SK-N-SH treated with all-trans-retinoic acid at 6 μM for 48 hours (cell line): Measurements from ENCODE around the gene KDM4C.

Experiments
- ATAC-seq: fragments of 200-7000 bp; cut with Tn5 transposase; 3 replicates; pipeline ENCODE4 v1.9.1; 2020; ENCODE audit warnings: mild to moderate bottlenecking, moderate library complexity
- ARNTL ChIP-seq: fragments of 450-650 bp; formaldehyde crosslinking; IDR thresholded peaks from 2 replicates; pipeline ENCODE4 v1.5.0; 2020; ENCODE audit warnings: low read depth, mild to moderate bottlenecking, moderate library complexity, borderline replicate concordance
- BACH2 ChIP-seq: fragments of 250-450 bp; sonication (Bioruptor Pico); IDR thresholded peaks from 2 replicates; pipeline ENCODE4 v1.9.0; 2021; ENCODE audit warnings: mild to moderate bottlenecking, borderline replicate concordance
- ESRRG ChIP-seq: fragments of 250-450 bp; sonication (Bioruptor Pico); IDR thresholded peaks from 2 replicates; pipeline ENCODE4 v1.6.1; 2021; ENCODE audit warnings: mild to moderate bottlenecking
- GLIS3 ChIP-seq: fragments of 250-450 bp; sonication (Bioruptor Pico); IDR thresholded peaks from 2 replicates; pipeline ENCODE4 v1.5.0; 2020; ENCODE audit warnings: mild to moderate bottlenecking, moderate library complexity
- ISL1 ChIP-seq: fragments of 250-450 bp; sonication (Bioruptor Pico); IDR thresholded peaks from 2 replicates; pipeline ENCODE4 v2.1.2; 2022; ENCODE audit warnings: mild to moderate bottlenecking, moderate library complexity
- PPARA ChIP-seq: fragments of 250-450 bp; sonication (Bioruptor Pico); IDR thresholded peaks from 2 replicates; pipeline ENCODE4 v1.5.0; 2020; ENCODE audit warnings: mild to moderate bottlenecking, borderline replicate concordance
- TCF4 ChIP-seq: fragments of 250-450 bp; sonication (Bioruptor Pico); IDR thresholded peaks from 2 replicates; pipeline ENCODE4 v1.8.0; 2021; ENCODE audit warnings: mild to moderate bottlenecking, moderate library complexity, borderline replicate concordance
- TOX ChIP-seq: fragments of 250-450 bp; sonication (Bioruptor Pico); IDR thresholded peaks from 2 replicates; pipeline ENCODE4 v1.8.0; 2021; ENCODE audit warnings: mild to moderate bottlenecking, moderate library complexity, borderline replicate concordance
- ZC3H10 ChIP-seq: fragments of 250-450 bp; sonication (Bioruptor Pico); IDR thresholded peaks from 2 replicates; pipeline ENCODE4 v1.5.1; 2021; ENCODE audit warnings: mild to moderate bottlenecking, moderate library complexity
- ZFP3 ChIP-seq: fragments of 250-450 bp; sonication (Bioruptor Pico); IDR thresholded peaks from 2 replicates; pipeline ENCODE4 v1.5.0; 2020; ENCODE audit warnings: mild to moderate bottlenecking, moderate library complexity
- ZFP30 ChIP-seq: fragments of 450-650 bp; formaldehyde crosslinking; IDR thresholded peaks from 2 replicates; pipeline ENCODE4 v1.5.0; 2022; ENCODE audit warnings: mild to moderate bottlenecking, moderate library complexity
- ZNF565 ChIP-seq: fragments of 450-650 bp; formaldehyde crosslinking; conservative IDR thresholded peaks from 2 replicates; pipeline ENCODE4 v1.5.0; 2020; ENCODE audit warnings: low read depth, mild to moderate bottlenecking, moderate library complexity
- ZNF70 ChIP-seq: fragments of 450-650 bp; formaldehyde crosslinking; IDR thresholded peaks from 2 replicates; pipeline ENCODE4 v1.5.0; 2020; ENCODE audit warnings: mild to moderate bottlenecking, moderate library complexity
- ZNF8 ChIP-seq: fragments of 450-650 bp; formaldehyde crosslinking; IDR thresholded peaks from 2 replicates; pipeline ENCODE4 v1.5.0; 2020; ENCODE audit warnings: mild to moderate bottlenecking, moderate library complexity
- TF ChIP-seq, protein P1 (sequence below): fragments of 250-450 bp; sonication (Bioruptor Pico); IDR thresholded peaks from 2 replicates; pipeline ENCODE4 v1.5.1; 2020; ENCODE audit warnings: low read depth, mild to moderate bottlenecking, moderate library complexity
- TF ChIP-seq, protein P2 (sequence below): fragments of 250-450 bp; sonication (Bioruptor Pico); IDR thresholded peaks from 2 replicates; pipeline ENCODE4 v1.8.0; 2020; ENCODE audit warnings: mild to moderate bottlenecking, moderate library complexity, borderline replicate concordance
- TF ChIP-seq, protein P3 (sequence below): fragments of 250-450 bp; sonication (Bioruptor Pico); IDR thresholded peaks from 2 replicates; pipeline ENCODE4 v1.8.0; 2021; ENCODE audit warnings: low read depth, mild to moderate bottlenecking, moderate library complexity, borderline replicate concordance
- TF ChIP-seq, protein P4 (sequence below): fragments of 250-450 bp; sonication (Bioruptor Pico); IDR thresholded peaks from 2 replicates; pipeline ENCODE4 v1.5.1; 2021; ENCODE audit warnings: mild to moderate bottlenecking, moderate library complexity
- TF ChIP-seq, protein P5 (sequence below): fragments of 250-450 bp; sonication (Bioruptor Pico); IDR thresholded peaks from 2 replicates; pipeline ENCODE4 v1.5.0; 2020; ENCODE audit warnings: mild to moderate bottlenecking, moderate library complexity

The KDM4C gene

DNA sequence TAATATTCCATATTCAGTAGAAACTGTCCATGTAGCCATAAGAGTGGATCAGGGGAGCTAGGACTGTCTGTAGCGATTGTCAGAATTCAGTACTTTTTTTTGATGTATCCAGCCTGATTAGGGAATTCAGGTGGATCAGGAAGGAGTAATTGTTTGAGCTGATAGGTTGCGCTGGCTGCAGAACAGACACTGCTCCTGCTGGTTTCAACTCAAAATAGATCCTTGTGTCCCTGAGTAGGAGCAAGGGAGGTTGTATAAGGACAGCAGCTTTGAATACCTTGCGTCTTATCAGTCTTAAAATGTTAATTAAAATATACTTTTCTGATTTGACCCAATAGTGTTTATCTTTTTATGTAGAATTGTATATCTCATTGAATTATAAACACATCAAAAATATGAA lies 229.6 kb downstream of the KDM4C start (continued):
- TF ChIP-seq, protein P1, sequence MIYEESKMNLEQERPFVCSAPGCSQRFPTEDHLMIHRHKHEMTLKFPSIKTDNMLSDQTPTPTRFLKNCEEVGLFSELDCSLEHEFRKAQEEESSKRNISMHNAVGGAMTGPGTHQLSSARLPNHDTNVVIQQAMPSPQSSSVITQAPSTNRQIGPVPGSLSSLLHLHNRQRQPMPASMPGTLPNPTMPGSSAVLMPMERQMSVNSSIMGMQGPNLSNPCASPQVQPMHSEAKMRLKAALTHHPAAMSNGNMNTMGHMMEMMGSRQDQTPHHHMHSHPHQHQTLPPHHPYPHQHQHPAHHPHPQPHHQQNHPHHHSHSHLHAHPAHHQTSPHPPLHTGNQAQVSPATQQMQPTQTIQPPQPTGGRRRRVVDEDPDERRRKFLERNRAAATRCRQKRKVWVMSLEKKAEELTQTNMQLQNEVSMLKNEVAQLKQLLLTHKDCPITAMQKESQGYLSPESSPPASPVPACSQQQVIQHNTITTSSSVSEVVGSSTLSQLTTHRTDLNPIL (CRISPR knock-in tag) = no peak
- TF ChIP-seq ZFP30 = no peak
- TF ChIP-seq ZNF70 (CRISPR knock-in tag) = no peak
- no peak for TF ChIP-seq TCF4 (CRISPR knock-in tag)

DNA sequence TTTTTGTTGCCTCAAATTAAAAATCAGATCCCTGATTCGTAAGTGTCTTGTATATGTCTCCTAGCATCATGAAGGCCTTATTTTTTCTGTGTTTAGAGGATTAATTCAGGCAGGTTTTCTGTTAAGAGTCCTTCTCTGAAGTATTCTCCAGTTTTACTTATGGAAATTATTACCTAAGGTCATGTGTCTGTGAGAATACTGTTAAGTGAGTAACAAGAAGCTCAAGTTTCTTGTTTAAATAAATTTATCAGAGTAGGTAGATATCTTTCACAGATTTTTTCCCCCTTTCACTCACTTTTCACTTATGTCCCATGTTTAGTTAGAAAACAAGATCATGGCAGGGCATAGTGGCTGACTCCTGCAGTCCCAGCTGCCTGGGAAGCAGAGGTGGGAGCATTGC lies 233.6 kb downstream of the KDM4C start:
- no peak for TF ChIP-seq ISL1 (CRISPR knock-in tag)
- no peak for TF ChIP-seq ZNF565 (CRISPR knock-in tag)
- no peak for TF ChIP-seq ZFP3 (CRISPR knock-in tag)
- no peak for TF ChIP-seq ZNF8
- TF ChIP-seq ARNTL (CRISPR knock-in tag) = no peak
- no peak for ATAC-seq

DNA sequence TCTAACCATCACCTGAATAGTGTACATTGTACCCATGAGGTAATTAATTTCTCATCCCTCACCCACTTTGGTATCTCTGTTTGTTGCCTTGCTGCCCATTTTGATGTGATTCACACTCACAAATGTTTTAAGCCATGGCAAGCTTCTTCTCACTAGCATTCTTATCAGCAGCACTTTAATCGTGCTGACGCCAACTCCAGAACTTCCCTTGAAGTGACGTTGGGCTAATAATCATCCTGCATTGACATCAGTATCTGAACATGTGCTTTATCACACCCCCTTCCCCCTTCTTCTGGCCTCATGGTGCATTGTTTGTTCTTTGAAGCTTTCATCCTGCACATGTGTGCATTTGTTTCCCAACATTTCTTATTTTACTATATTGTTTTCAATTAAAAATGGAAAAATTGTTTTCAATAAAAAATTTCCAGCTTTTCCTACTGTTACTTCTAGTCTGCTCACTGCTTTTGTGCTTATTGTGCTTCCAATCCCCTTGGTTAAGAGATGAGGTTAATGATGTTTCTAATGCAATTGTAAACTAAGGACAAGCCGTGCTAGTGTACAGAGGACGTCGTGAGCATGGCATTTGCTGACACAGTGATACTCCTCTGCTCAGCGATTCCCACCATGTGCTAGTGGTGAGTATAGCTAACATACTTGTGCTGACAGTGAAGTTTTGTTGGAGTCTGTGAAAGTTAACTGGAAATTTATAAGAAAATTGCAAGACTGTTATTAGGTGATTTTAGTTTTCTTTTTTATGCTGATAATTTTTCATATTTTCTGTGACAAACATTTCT lies 238.5 kb downstream of the KDM4C start:
- no peak for ATAC-seq
- TF ChIP-seq BACH2 (CRISPR knock-in tag) (no peak), ESRRG (CRISPR knock-in tag) (no peak), ZC3H10 (CRISPR knock-in tag) (no peak), ZNF565 (CRISPR knock-in tag) (no peak), ZFP30 (no peak), TCF4 (CRISPR knock-in tag) (no peak), ISL1 (CRISPR knock-in tag) (no peak)
- TF ChIP-seq, protein P2, sequence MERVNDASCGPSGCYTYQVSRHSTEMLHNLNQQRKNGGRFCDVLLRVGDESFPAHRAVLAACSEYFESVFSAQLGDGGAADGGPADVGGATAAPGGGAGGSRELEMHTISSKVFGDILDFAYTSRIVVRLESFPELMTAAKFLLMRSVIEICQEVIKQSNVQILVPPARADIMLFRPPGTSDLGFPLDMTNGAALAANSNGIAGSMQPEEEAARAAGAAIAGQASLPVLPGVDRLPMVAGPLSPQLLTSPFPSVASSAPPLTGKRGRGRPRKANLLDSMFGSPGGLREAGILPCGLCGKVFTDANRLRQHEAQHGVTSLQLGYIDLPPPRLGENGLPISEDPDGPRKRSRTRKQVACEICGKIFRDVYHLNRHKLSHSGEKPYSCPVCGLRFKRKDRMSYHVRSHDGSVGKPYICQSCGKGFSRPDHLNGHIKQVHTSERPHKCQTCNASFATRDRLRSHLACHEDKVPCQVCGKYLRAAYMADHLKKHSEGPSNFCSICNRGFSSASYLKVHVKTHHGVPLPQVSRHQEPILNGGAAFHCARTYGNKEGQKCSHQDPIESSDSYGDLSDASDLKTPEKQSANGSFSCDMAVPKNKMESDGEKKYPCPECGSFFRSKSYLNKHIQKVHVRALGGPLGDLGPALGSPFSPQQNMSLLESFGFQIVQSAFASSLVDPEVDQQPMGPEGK = no peak
- TF ChIP-seq, protein P1 (CRISPR knock-in tag) = no peak

DNA sequence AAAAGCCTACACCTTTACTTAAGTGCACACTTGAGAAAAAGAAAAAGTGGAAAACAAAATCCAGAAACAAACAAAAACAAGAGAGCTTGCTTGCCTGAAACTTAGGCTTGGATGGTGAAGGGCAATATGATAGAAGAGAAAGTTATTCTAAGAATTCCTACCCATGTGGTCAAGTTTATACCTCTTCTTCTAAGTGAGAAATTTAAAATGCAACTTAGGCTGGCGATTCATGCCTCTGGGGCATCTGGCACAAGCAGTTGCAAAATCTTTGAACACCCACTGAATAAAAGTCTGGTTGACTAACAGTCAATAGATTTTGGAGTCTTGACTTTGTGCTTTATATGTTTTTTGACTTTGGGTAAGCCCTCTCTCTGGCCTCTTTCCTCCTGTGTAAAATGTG lies 239.6 kb downstream of the KDM4C start:
- no peak for ATAC-seq
- TF ChIP-seq ZNF565 (CRISPR knock-in tag) (no peak), PPARA (no peak), ARNTL (CRISPR knock-in tag) (no peak), ESRRG (CRISPR knock-in tag) (no peak), ISL1 (CRISPR knock-in tag) (no peak), TOX (CRISPR knock-in tag) (no peak), ZFP3 (CRISPR knock-in tag) (no peak), ZNF70 (CRISPR knock-in tag) (no peak), TCF4 (CRISPR knock-in tag) (no peak), ZNF8 (no peak), ZC3H10 (CRISPR knock-in tag) (no peak), GLIS3 (CRISPR knock-in tag) (no peak), ZFP30 (no peak), BACH2 (CRISPR knock-in tag) (no peak)
- TF ChIP-seq, protein P3, sequence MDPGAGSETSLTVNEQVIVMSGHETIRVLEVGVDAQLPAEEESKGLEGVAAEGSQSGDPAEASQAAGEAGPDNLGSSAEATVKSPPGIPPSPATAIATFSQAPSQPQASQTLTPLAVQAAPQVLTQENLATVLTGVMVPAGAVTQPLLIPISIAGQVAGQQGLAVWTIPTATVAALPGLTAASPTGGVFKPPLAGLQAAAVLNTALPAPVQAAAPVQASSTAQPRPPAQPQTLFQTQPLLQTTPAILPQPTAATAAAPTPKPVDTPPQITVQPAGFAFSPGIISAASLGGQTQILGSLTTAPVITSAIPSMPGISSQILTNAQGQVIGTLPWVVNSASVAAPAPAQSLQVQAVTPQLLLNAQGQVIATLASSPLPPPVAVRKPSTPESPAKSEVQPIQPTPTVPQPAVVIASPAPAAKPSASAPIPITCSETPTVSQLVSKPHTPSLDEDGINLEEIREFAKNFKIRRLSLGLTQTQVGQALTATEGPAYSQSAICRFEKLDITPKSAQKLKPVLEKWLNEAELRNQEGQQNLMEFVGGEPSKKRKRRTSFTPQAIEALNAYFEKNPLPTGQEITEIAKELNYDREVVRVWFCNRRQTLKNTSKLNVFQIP (CRISPR knock-in tag) = no peak
- TF ChIP-seq, protein P4, sequence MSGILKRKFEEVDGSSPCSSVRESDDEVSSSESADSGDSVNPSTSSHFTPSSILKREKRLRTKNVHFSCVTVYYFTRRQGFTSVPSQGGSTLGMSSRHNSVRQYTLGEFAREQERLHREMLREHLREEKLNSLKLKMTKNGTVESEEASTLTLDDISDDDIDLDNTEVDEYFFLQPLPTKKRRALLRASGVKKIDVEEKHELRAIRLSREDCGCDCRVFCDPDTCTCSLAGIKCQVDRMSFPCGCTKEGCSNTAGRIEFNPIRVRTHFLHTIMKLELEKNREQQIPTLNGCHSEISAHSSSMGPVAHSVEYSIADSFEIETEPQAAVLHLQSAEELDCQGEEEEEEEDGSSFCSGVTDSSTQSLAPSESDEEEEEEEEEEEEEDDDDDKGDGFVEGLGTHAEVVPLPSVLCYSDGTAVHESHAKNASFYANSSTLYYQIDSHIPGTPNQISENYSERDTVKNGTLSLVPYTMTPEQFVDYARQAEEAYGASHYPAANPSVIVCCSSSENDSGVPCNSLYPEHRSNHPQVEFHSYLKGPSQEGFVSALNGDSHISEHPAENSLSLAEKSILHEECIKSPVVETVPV (CRISPR knock-in tag) = no peak
- TF ChIP-seq, protein P1 (CRISPR knock-in tag) = no peak
- TF ChIP-seq, protein P5, sequence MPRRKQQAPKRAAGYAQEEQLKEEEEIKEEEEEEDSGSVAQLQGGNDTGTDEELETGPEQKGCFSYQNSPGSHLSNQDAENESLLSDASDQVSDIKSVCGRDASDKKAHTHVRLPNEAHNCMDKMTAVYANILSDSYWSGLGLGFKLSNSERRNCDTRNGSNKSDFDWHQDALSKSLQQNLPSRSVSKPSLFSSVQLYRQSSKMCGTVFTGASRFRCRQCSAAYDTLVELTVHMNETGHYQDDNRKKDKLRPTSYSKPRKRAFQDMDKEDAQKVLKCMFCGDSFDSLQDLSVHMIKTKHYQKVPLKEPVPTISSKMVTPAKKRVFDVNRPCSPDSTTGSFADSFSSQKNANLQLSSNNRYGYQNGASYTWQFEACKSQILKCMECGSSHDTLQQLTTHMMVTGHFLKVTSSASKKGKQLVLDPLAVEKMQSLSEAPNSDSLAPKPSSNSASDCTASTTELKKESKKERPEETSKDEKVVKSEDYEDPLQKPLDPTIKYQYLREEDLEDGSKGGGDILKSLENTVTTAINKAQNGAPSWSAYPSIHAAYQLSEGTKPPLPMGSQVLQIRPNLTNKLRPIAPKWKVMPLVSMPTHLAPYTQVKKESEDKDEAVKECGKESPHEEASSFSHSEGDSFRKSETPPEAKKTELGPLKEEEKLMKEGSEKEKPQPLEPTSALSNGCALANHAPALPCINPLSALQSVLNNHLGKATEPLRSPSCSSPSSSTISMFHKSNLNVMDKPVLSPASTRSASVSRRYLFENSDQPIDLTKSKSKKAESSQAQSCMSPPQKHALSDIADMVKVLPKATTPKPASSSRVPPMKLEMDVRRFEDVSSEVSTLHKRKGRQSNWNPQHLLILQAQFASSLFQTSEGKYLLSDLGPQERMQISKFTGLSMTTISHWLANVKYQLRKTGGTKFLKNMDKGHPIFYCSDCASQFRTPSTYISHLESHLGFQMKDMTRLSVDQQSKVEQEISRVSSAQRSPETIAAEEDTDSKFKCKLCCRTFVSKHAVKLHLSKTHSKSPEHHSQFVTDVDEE (CRISPR knock-in tag) = no peak
- TF ChIP-seq, protein P2 = no peak
